Activated CD4-positive, CD25-positive, alpha-beta regulatory T cell treated with anti-CD3 and anti-CD28 coated beads, Interleukin-2, amount 50 U/mL, for 24 hours (primary cell): ENCODE results near the gene MYLK.
A peak's percentile ranks its signal among the peaks of the same experiment; 100 is the strongest.
"Not testable (repeated sequence)": the region's sequence is repeated elsewhere in the genome, so short reads cannot be mapped to it uniquely, and the experiment has no call there.

Experiments
- ATAC-seq, 2 donors: fragments of 150-1000 bp; cut with Tn5 transposase; one replicate each; pipeline ENCODE4 v1.10.0; 2021; ENCODE audit warnings: mild to moderate bottlenecking in 1 of 2, moderate library complexity in 1 of 2

The MYLK gene

GRCh38 chr3:123613543-123613942, 270.6 kb downstream of the MYLK start:
- ATAC-seq: no peak

- ATAC-seq: not testable (repeated sequence)
Observed at GRCh38 chr3:123611674-123612073, 272.5 kb downstream of the MYLK start.

- ATAC-seq: no peak
Observed at GRCh38 chr3:123611082-123611481, 273.1 kb downstream of the MYLK start.

GRCh38 chr3:123610331-123610730, 273.8 kb downstream of the MYLK start:
- no peak for ATAC-seq

GRCh38 chr3:123609063-123609462, 275.1 kb downstream of the MYLK start:
- ATAC-seq: no peak

GRCh38 chr3:123608263-123608937, 275.7 kb downstream of the MYLK start:
- no peak for ATAC-seq

GRCh38 chr3:123606527-123606926, 277.6 kb downstream of the MYLK start:
- ATAC-seq: no peak

GRCh38 chr3:123605789-123606234, 278.3 kb downstream of the MYLK start:
- no peak for ATAC-seq

GRCh38 chr3:123603153-123603552, 281.0 kb downstream of the MYLK start:
- ATAC-seq: not testable (repeated sequence)

- no peak for ATAC-seq
Observed at GRCh38 chr3:123602325-123602724, 281.8 kb downstream of the MYLK start.

GRCh38 chr3:123600863-123601262, 283.3 kb downstream of the MYLK start:
- ATAC-seq: not testable (repeated sequence)

- ATAC-seq: no peak
Observed at GRCh38 chr3:123597561-123597960, 286.6 kb downstream of the MYLK start.

GRCh38 chr3:123595396-123596180, 288.5 kb downstream of the MYLK start:
- ATAC-seq: no peak

GRCh38 chr3:123593381-123593780, 290.8 kb downstream of the MYLK start:
- ATAC-seq: no peak

GRCh38 chr3:123590685-123591450, 293.3 kb downstream of the MYLK start:
- ATAC-seq: no peak

- no peak for ATAC-seq
Observed at GRCh38 chr3:123587401-123587800, 296.7 kb downstream of the MYLK start.

GRCh38 chr3:123586968-123587367, 297.2 kb downstream of the MYLK start:
- ATAC-seq: no peak

- ATAC-seq: no peak
Observed at GRCh38 chr3:123586131-123586530, 298.0 kb downstream of the MYLK start.

- peak; percentile 93 to 94 for ATAC-seq
Observed at GRCh38 chr3:123584988-123585937, 298.9 kb downstream of the MYLK start, which contains the start of gene HACD2. Gene HACD2, minus strand, starts transcription at chr3:123585053. Its CDS starts 26 bp downstream, at chr3:123585027.

- peak; percentile 18 to 25 for ATAC-seq
Observed at GRCh38 chr3:123584284-123584987, 299.7 kb downstream of the MYLK start.

- no peak for ATAC-seq
Observed at GRCh38 chr3:123583561-123583960, 300.6 kb downstream of the MYLK start.
